Upper lobe of left lung (tissue), 6 donors: ENCODE measurements around the gene SSNA1. TPM values are rescaled to one million over a fixed set of nuclear protein-coding genes. Genes with fewer than 3 reads are reported as not detected.

ENCODE experiments used
- ATAC-seq, 2 donors: fragments of 200-7000 bp; cut with Tn5 transposase; one replicate each; pipeline ENCODE4 v1.9.1; 2022; ENCODE audit warnings: mild to moderate bottlenecking in 2 of 2, moderate library complexity in 2 of 2; ENCODE audit not compliant: low FRiP score in 2 of 2
- DNase-seq, 2 donors: peaks; one replicate each; pipeline ENCODE4 v3.0.0-alpha.2; 2019 to 2020
- H3K27ac ChIP-seq, 4 donors: fragments of 200-600 bp; sonication (generic); one replicate each; pipeline ENCODE4 v1.5.1; 2016 to 2019
- H3K27me3 ChIP-seq, 4 donors: fragments of 200-600 bp; sonication (generic); one replicate each; pipeline ENCODE4 v1.5.1; 2017 to 2019
- H3K36me3 ChIP-seq, 4 donors: fragments of 200-600 bp; sonication (generic); one replicate each; pipeline ENCODE4 v1.5.1; 2016 to 2019
- H3K4me1 ChIP-seq, 4 donors: fragments of 200-600 bp; sonication (generic); one replicate each; pipeline ENCODE4 v1.5.1; 2018 to 2019
- H3K4me3 ChIP-seq, 4 donors: fragments of 200-600 bp; sonication (generic); one replicate each; pipeline ENCODE4 v1.5.1; 2017 to 2019; ENCODE audit warnings: mild to moderate bottlenecking in 2 of 4, moderate library complexity in 1 of 4
- H3K9me3 ChIP-seq, 4 donors: fragments of 200-600 bp; sonication (generic); one replicate each; pipeline ENCODE4 v1.5.1; 2018 to 2019
- CTCF ChIP-seq, 6 experiments: fragments of 450-650 bp in 4 of 6; fragments of 200-600 bp in 2 of 6; sonication (generic) in 2 of 6; IDR thresholded peaks; one replicate each; pipeline ENCODE4 v1.5.1; 2016 to 2019; ENCODE audit warnings: antibody characterized with exemption in 6 of 6
- EP300 ChIP-seq, 4 donors: sonication (generic); formaldehyde crosslinking; IDR thresholded peaks; one replicate each; pipeline ENCODE4 v1.5.1; 2017; ENCODE audit warnings: antibody characterized with exemption in 4 of 4, control low read depth in 2 of 4
- POLR2A ChIP-seq, 4 donors: fragments of 450-650 bp; IDR thresholded peaks; one replicate each; pipeline ENCODE4 v1.5.1; 2016 to 2017; ENCODE audit warnings: antibody characterized with exemption in 4 of 4, mild to moderate bottlenecking in 2 of 4
- POLR2AphosphoS5 ChIP-seq, 2 donors: sonication (generic); formaldehyde crosslinking; IDR thresholded peaks; one replicate each; pipeline ENCODE4 v1.5.1; 2017; ENCODE audit warnings: antibody characterized with exemption in 2 of 2
- WGBS, 2 donors: methylation state at CpG; one replicate each; pipeline ENCODE4 v1.1.5; 2017 to 2018; 5-methylcytosine and 5-hydroxymethylcytosine counted together
- total RNA-seq, 6 donors: library from RNA; depleted of rRNA in 4 of 6; stranded (reverse); fragments of >200 nt in 4 of 6; gene quantifications; one replicate each; pipeline versions ENCODE4 v1.1.0 to v1.2.1, GENCODE V29; 2016 to 2021
- donor health status: DM: no; HTN: no; CAD: no; lungs with moderate emphysema.
- donor health status: DM: no; HTN: yes; CAD: no; lungs with severe emphysema.

SSNA1 gene
- total RNA-seq, 6 donors from 2014 or later, result 39.8 to 110 (median 73.0) TPM

- no peak for TF ChIP-seq CTCF (IDR thresholded peaks at IDR 0.05)
- TF ChIP-seq POLR2AphosphoS5 (IDR thresholded peaks at IDR 0.05), result no peak
- TF ChIP-seq POLR2A (IDR thresholded peaks at IDR 0.05), result no peak
- no peak for TF ChIP-seq EP300 (IDR thresholded peaks at IDR 0.05)
These were observed 42.4 kb downstream of the SSNA1 start, which contains the start of gene SLC34A3 for GRCh38 chr9:137230705-137231371. Gene SLC34A3, plus strand, starts transcription at chr9:137230901. Its CDS starts 802 bp downstream, at chr9:137231703.

GRCh38 chr9:137231372-137232039 lies 43.0 kb downstream of the SSNA1 start:
- H3K36me3 ChIP-seq, result no peaks in the 10 kb centered on the region
- ATAC-seq (no peak), DNase-seq (peak in 1 of 2 donors; percentile 52)
- no peak overlapping the region for H3K27ac ChIP-seq
- H3K4me1 ChIP-seq, result peaks cover 8 to 31% (median 25%) of the 10 kb centered on the region in 4 donors
- TF ChIP-seq EP300 (IDR thresholded peaks at IDR 0.05) (no peak), POLR2AphosphoS5 (IDR thresholded peaks at IDR 0.05) (no peak), CTCF (IDR thresholded peaks at IDR 0.05) (no peak), POLR2A (IDR thresholded peaks at IDR 0.05) (no peak)
- no peak overlapping the region for H3K4me3 ChIP-seq
- WGBS, 2 donors, result 87 to 89% methylated on average over 15 to 19 of the region's 23 CpGs
- no peaks in the 10 kb centered on the region for H3K9me3 ChIP-seq
- H3K27me3 ChIP-seq, result peaks cover 0 to 34% (median 4%) of the 10 kb centered on the region in 4 donors

More at GRCh38 chr9:137230705-137231371, 42.4 kb downstream of the SSNA1 start, which contains the start of gene SLC34A3:
- peaks cover under 1 to 25% (median 19%) of the 10 kb centered on the region in 4 donors for H3K4me1 ChIP-seq
- WGBS, 2 donors, result 65 to 69% methylated on average over 5 to 11 of the region's 14 CpGs
- peaks cover 0 to 34% (median 4%) of the 10 kb centered on the region in 4 donors for H3K27me3 ChIP-seq
- no peaks in the 10 kb centered on the region for H3K36me3 ChIP-seq
- H3K27ac ChIP-seq, result no peak within 1 kb of the TSS
- ATAC-seq (no peak), DNase-seq (peak in 1 of 2 donors; percentile 63)
- H3K4me3 ChIP-seq, result no peak within 1 kb of the TSS
- H3K9me3 ChIP-seq, result no peaks in the 10 kb centered on the region

- TF ChIP-seq EP300 (IDR thresholded peaks at IDR 0.05), result no peak
- no peak for TF ChIP-seq POLR2A (IDR thresholded peaks at IDR 0.05)
- WGBS, 2 donors, result 61 to 80% methylated on average over 2 to 10 of the region's 10 CpGs
- peak in 1 of 2 donors; percentile 56 for DNase-seq
These were observed 43.6 kb downstream of the SSNA1 start for GRCh38 chr9:137232101-137232500.

GRCh38 chr9:137232510-137232909 lies 44.0 kb downstream of the SSNA1 start:
- Histone ChIP-seq H3K27ac (no peak overlapping the region), H3K36me3 (no peaks in the 10 kb centered on the region), H3K4me1 (peaks cover 14 to 31% (median 24%) of the 10 kb centered on the region in 4 donors), H3K4me3 (no peak overlapping the region), H3K9me3 (no peaks in the 10 kb centered on the region), H3K27me3 (peaks cover 0 to 34% (median 4%) of the 10 kb centered on the region in 4 donors)
- 71 to 72% methylated on average over 13 to 24 of the region's 24 CpGs for WGBS, 2 donors
- no peak for ATAC-seq
- DNase-seq, result peak in 1 of 2 donors; percentile 74
- no peak for TF ChIP-seq POLR2A (IDR thresholded peaks at IDR 0.05)
- TF ChIP-seq CTCF (IDR thresholded peaks at IDR 0.05), result no peak
- TF ChIP-seq EP300 (IDR thresholded peaks at IDR 0.05), result no peak
- no peak for TF ChIP-seq POLR2AphosphoS5 (IDR thresholded peaks at IDR 0.05)

More at GRCh38 chr9:137232101-137232500, 43.6 kb downstream of the SSNA1 start:
- Histone ChIP-seq H3K4me1 (peaks cover 14 to 31% (median 26%) of the 10 kb centered on the region in 4 donors), H3K4me3 (no peak overlapping the region), H3K9me3 (no peaks in the 10 kb centered on the region), H3K27me3 (peaks cover 0 to 34% (median 4%) of the 10 kb centered on the region in 4 donors), H3K36me3 (no peaks in the 10 kb centered on the region), H3K27ac (no peak overlapping the region)
- no peak for ATAC-seq
